ENCODE results near the gene PAX5. TPM values are rescaled to one million over a fixed set of nuclear protein-coding genes. Genes with fewer than 3 reads are reported as not detected.
A peak's percentile ranks its signal among the peaks of the same experiment; 100 is the strongest.

Gene PAX5
- total and polyA plus RNA-seq, 2 of the 13 experiments (the other 11 are each of a cell fraction or from before 2014, with no cell fraction given): not detected

DNA sequence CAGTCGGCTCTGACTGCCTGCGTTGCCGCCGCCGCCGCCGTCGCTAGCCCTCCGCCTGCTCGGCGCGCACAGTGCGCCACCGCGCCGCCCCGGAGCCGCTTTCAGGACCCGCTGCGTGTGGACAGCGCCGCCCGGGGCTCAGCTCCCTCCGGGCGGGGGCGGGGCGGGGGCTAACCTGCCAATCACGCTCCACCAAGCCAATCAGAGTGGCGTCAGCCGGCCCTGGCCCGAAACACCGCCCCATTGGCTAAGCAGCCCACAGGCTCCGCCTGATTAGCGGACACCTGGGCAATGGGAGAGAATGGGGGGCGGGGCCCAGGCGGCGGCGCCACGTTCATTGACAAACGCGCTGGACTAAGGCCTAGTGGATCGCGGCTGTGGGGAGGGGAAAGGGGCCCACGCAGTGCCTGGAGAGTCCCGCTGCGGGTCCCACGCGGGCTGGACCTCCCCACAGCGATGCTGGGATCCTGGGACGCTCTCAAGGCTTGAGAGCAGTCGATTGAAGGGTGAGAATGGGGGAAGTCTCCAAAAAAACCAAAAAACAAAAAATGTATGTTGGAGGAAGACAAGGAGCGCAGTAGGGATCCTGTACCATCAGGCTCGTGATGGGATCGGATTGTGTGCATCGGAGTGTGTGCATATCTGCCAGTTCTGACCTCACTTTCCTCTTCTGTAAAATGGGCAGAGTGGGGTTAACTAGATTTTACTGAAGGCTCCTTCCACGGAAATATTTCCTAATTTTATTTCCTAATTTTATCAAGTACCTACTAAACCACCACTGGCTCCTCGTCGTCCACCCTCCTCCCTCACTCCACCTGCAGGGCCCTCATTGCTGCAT is 6.3 kb downstream of the PAX5 start (continued):
- 0 out of 2 replicates have a peak, but pooled peaks have one; percentile 49 for TF ChIP-seq ZNF383 (CRISPR knock-in tag; IDR thresholded peaks at IDR 0.05; ENCODE audit: borderline replicate concordance)
- TF ChIP-seq HOXA7 (CRISPR knock-in tag; IDR thresholded peaks at IDR 0.05): no peak
- TF ChIP-seq, protein P1, sequence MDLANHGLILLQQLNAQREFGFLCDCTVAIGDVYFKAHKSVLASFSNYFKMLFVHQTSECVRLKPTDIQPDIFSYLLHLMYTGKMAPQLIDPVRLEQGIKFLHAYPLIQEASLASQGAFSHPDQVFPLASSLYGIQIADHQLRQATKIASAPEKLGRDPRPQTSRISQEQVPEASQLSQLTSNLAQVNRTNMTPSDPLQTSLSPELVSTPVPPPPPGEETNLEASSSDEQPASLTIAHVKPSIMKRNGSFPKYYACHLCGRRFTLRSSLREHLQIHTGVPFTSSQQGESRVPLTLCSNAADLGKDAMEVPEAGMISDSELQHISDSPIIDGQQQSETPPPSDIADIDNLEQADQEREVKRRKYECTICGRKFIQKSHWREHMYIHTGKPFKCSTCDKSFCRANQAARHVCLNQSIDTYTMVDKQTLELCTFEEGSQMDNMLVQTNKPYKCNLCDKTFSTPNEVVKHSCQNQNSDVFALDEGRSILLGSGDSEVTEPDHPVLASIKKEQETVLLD (CRISPR knock-in tag; IDR thresholded peaks at IDR 0.05; ENCODE audit: low read depth): peak; percentile 67; the same call in 1 of the 2 replicates
- 0 out of 2 replicates have a peak, but pooled peaks have one; percentile 51 for TF ChIP-seq ZNF446 (CRISPR knock-in tag; IDR thresholded peaks at IDR 0.05)
- no peak for TF ChIP-seq CBX2 (IDR thresholded peaks at IDR 0.05; ENCODE audit: low read depth, low read length)
- peak; percentile 76; the same call in 1 of the 2 replicates for TF ChIP-seq CBX2 (CRISPR knock-in tag; IDR thresholded peaks at IDR 0.05; ENCODE audit: low read depth)
- TF ChIP-seq, protein P2, sequence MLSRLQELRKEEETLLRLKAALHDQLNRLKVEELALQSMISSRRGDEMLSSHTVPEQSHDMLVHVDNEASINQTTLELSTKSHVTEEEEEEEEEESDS (CRISPR knock-in tag; IDR thresholded peaks at IDR 0.05; ENCODE audit: borderline replicate concordance): peak; percentile 95
- TF ChIP-seq, protein P3, sequence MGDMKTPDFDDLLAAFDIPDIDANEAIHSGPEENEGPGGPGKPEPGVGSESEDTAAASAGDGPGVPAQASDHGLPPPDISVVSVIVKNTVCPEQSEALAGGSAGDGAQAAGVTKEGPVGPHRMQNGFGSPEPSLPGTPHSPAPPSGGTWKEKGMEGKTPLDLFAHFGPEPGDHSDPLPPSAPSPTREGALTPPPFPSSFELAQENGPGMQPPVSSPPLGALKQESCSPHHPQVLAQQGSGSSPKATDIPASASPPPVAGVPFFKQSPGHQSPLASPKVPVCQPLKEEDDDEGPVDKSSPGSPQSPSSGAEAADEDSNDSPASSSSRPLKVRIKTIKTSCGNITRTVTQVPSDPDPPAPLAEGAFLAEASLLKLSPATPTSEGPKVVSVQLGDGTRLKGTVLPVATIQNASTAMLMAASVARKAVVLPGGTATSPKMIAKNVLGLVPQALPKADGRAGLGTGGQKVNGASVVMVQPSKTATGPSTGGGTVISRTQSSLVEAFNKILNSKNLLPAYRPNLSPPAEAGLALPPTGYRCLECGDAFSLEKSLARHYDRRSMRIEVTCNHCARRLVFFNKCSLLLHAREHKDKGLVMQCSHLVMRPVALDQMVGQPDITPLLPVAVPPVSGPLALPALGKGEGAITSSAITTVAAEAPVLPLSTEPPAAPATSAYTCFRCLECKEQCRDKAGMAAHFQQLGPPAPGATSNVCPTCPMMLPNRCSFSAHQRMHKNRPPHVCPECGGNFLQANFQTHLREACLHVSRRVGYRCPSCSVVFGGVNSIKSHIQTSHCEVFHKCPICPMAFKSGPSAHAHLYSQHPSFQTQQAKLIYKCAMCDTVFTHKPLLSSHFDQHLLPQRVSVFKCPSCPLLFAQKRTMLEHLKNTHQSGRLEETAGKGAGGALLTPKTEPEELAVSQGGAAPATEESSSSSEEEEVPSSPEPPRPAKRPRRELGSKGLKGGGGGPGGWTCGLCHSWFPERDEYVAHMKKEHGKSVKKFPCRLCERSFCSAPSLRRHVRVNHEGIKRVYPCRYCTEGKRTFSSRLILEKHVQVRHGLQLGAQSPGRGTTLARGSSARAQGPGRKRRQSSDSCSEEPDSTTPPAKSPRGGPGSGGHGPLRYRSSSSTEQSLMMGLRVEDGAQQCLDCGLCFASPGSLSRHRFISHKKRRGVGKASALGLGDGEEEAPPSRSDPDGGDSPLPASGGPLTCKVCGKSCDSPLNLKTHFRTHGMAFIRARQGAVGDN (CRISPR knock-in tag; IDR thresholded peaks at IDR 0.05): peak; percentile 76
- TF ChIP-seq ZNF367 (CRISPR knock-in tag; IDR thresholded peaks at IDR 0.05; ENCODE audit: borderline replicate concordance): peak; percentile 95; the same call in 1 of the 2 replicates
- TF ChIP-seq ATF1 (CRISPR knock-in tag; IDR thresholded peaks at IDR 0.05): no peak
- TF ChIP-seq, protein P4, sequence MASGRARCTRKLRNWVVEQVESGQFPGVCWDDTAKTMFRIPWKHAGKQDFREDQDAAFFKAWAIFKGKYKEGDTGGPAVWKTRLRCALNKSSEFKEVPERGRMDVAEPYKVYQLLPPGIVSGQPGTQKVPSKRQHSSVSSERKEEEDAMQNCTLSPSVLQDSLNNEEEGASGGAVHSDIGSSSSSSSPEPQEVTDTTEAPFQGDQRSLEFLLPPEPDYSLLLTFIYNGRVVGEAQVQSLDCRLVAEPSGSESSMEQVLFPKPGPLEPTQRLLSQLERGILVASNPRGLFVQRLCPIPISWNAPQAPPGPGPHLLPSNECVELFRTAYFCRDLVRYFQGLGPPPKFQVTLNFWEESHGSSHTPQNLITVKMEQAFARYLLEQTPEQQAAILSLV (CRISPR knock-in tag; IDR thresholded peaks at IDR 0.05; ENCODE audit: borderline replicate concordance): peak; percentile 90
- TF ChIP-seq ZNF10 (CRISPR knock-in tag; IDR thresholded peaks at IDR 0.05; ENCODE audit: borderline replicate concordance, low read depth): no peak
- TF ChIP-seq ZNF780A (CRISPR knock-in tag; IDR thresholded peaks at IDR 0.05): peak; percentile 91
- TF ChIP-seq, protein P5, sequence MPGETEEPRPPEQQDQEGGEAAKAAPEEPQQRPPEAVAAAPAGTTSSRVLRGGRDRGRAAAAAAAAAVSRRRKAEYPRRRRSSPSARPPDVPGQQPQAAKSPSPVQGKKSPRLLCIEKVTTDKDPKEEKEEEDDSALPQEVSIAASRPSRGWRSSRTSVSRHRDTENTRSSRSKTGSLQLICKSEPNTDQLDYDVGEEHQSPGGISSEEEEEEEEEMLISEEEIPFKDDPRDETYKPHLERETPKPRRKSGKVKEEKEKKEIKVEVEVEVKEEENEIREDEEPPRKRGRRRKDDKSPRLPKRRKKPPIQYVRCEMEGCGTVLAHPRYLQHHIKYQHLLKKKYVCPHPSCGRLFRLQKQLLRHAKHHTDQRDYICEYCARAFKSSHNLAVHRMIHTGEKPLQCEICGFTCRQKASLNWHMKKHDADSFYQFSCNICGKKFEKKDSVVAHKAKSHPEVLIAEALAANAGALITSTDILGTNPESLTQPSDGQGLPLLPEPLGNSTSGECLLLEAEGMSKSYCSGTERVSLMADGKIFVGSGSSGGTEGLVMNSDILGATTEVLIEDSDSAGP (CRISPR knock-in tag; IDR thresholded peaks at IDR 0.05; ENCODE audit: borderline replicate concordance): peak; percentile 76; the same call in 1 of the 2 replicates
- 0 out of 2 replicates have a peak, but pooled peaks have one; percentile 78 for TF ChIP-seq ZNF30 (CRISPR knock-in tag; IDR thresholded peaks at IDR 0.05)
- TF ChIP-seq, protein P6, sequence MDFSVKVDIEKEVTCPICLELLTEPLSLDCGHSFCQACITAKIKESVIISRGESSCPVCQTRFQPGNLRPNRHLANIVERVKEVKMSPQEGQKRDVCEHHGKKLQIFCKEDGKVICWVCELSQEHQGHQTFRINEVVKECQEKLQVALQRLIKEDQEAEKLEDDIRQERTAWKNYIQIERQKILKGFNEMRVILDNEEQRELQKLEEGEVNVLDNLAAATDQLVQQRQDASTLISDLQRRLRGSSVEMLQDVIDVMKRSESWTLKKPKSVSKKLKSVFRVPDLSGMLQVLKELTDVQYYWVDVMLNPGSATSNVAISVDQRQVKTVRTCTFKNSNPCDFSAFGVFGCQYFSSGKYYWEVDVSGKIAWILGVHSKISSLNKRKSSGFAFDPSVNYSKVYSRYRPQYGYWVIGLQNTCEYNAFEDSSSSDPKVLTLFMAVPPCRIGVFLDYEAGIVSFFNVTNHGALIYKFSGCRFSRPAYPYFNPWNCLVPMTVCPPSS (IDR thresholded peaks at IDR 0.05): no peak
- TF ChIP-seq ZNF225 (CRISPR knock-in tag; IDR thresholded peaks at IDR 0.05): peak; percentile 93; the same call in 1 of the 2 replicates
- peak; percentile 90 for TF ChIP-seq HOXA3 (CRISPR knock-in tag; IDR thresholded peaks at IDR 0.05)

Data from HepG2 (cell line).